Immature natural killer cell (primary cell): Measurements from ENCODE around the gene MINDY1. TPM values are rescaled to one million over a fixed set of nuclear protein-coding genes. Genes with fewer than 3 reads are reported as not detected.

Experiments used
- DNase-seq, 3 donors: peaks; one replicate each; pipeline ENCODE4 v3.0.0; 2022; ENCODE audit warnings: mixed read lengths in 1 of 3
- H3K27ac Mint-ChIP-seq, 6 donors: one replicate each; pipeline ENCODE4 v1.8.0; 2020; ENCODE audit warnings: mixed read lengths in 6 of 6, mild to moderate bottlenecking in 5 of 6, inconsistent platforms in 4 of 6, moderate library complexity in 3 of 6
- H3K27me3 Mint-ChIP-seq, 3 donors: one replicate each; pipeline ENCODE4 v1.8.0; 2020 to 2021; ENCODE audit warnings: low read depth in 3 of 3, mild to moderate bottlenecking in 3 of 3, mixed read lengths in 3 of 3, moderate library complexity in 3 of 3, inconsistent platforms in 1 of 3
- H3K36me3 Mint-ChIP-seq, 3 donors: one replicate each; pipeline ENCODE4 v1.8.0; 2020; ENCODE audit warnings: mixed read lengths in 3 of 3, inconsistent platforms in 2 of 3, mild to moderate bottlenecking in 2 of 3
- H3K4me1 Mint-ChIP-seq, 2 donors: one replicate each; pipeline ENCODE4 v1.8.0; 2020; ENCODE audit warnings: inconsistent platforms in 2 of 2, mild to moderate bottlenecking in 2 of 2, mixed read lengths in 2 of 2, moderate library complexity in 1 of 2
- H3K4me3 Mint-ChIP-seq, 5 donors: one replicate each; pipeline ENCODE4 v1.8.0; 2020; ENCODE audit warnings: mild to moderate bottlenecking in 5 of 5, mixed read lengths in 5 of 5, inconsistent platforms in 3 of 5, moderate library complexity in 3 of 5
- H3K9me3 Mint-ChIP-seq, 6 donors: one replicate each; pipeline ENCODE4 v1.8.0; 2020; ENCODE audit warnings: mild to moderate bottlenecking in 6 of 6, mixed read lengths in 6 of 6, inconsistent platforms in 4 of 6, moderate library complexity in 3 of 6
- polyA plus RNA-seq, 3 donors: library from polyadenylated mRNA; unstranded; fragments of 300-500 nt; fragmentation: Illumina TruSeq; gene quantifications; one replicate each; pipeline ENCODE4 v1.2.3, GENCODE V29; 2021

The MINDY1 gene
- polyA plus RNA-seq, 3 donors from 2014 or later = 2.1 to 5.1 (median 3.6) TPM

DNA sequence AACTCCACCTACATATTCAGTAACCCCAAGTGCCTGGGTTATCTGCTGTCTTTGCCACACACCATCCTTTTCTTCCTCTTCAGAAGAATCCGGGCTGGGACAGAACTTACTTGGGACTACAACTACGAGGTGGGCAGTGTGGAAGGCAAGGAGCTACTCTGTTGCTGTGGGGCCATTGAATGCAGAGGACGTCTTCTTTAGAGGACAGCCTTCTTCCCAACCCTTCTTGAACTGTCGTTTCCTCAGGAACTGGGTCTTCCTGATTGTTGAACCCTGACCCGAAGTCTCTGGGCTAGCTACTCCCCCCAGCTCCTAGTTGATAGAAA is 42.6 kb downstream of the MINDY1 start:
- H3K4me3 Mint-ChIP-seq = no peak overlapping the region
- peak overlapping the region in 3 of 6 donors; percentile 15 to 55 (median 21) for H3K27ac Mint-ChIP-seq
- H3K27me3 Mint-ChIP-seq = peaks cover 0 to 3% (median 0%) of the 10 kb centered on the region in 3 donors
- peaks cover 0 to 2% of the 10 kb centered on the region in 2 donors for H3K4me1 Mint-ChIP-seq
- no peaks in the 10 kb centered on the region for H3K9me3 Mint-ChIP-seq
- H3K36me3 Mint-ChIP-seq = peaks cover 21 to 68% (median 30%) of the 10 kb centered on the region in 3 donors
- no peak for DNase-seq

DNA sequence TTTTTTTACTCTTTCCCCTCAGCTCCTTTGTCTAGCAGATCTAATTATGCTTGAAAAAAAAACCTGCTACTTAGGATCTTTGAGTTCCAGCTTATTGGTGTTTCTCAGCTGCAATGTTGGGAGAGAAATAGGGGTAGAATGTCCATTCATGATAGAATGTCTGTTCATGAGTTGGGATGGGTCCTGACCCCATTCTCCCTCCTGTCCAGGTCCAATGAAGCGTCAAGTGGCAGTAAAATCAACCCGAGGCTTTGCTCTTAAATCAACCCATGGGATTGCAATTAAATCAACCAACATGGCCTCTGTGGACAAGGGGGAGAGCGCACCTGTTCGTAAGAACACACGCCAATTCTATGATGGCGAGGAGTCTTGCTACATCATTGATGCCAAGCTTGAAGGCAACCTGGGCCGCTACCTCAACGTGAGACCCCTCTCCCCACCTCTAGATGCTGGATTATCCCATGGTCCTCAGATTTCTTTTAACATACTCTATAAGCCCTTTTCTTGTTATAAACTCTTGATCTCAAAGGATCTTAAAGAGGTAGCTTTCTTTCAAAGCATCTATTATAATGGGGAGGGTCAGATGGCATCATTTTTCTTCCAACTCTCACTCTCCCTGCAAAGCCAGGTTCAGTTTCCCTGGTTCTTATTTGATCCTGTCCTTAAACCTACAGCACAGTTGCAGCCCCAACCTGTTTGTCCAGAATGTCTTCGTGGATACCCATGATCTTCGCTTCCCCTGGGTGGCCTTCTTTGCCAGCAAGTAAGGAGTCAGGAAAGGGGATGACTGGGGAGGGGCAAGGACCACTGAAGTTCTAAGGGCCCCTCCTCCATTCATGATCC is 43.2 kb downstream of the MINDY1 start:
- Mint-ChIP-seq H3K27ac (peak overlapping the region in 5 of 6 donors; percentile 15 to 77 (median 21)), H3K4me1 (no peaks in the 10 kb centered on the region), H3K4me3 (no peak overlapping the region), H3K27me3 (peaks cover 0 to 3% (median 0%) of the 10 kb centered on the region in 3 donors), H3K36me3 (peaks cover 21 to 72% (median 32%) of the 10 kb centered on the region in 3 donors), H3K9me3 (no peaks in the 10 kb centered on the region)
- no peak for DNase-seq

GRCh38 chr1:150961756-150962155 is 44.9 kb downstream of the MINDY1 start:
- H3K36me3 Mint-ChIP-seq = peaks cover 21 to 60% (median 28%) of the 10 kb centered on the region in 3 donors
- H3K9me3 Mint-ChIP-seq = no peaks in the 10 kb centered on the region
- H3K27me3 Mint-ChIP-seq = peaks cover 0 to 3% (median 2%) of the 10 kb centered on the region in 3 donors
- H3K27ac Mint-ChIP-seq = peak overlapping the region in 2 of 6 donors; percentile 16 to 56
- no peak overlapping the region for H3K4me3 Mint-ChIP-seq
- no peak for DNase-seq
- no peaks in the 10 kb centered on the region for H3K4me1 Mint-ChIP-seq

- Mint-ChIP-seq H3K27ac (peak overlapping the region in 3 of 6 donors; percentile 21 to 62 (median 22)), H3K27me3 (peaks cover 0 to 3% (median 2%) of the 10 kb centered on the region in 3 donors), H3K4me1 (no peaks in the 10 kb centered on the region), H3K36me3 (peaks cover 17 to 52% (median 26%) of the 10 kb centered on the region in 3 donors), H3K4me3 (no peak overlapping the region), H3K9me3 (no peaks in the 10 kb centered on the region)
- DNase-seq = no peak
These were observed 46.1 kb downstream of the MINDY1 start for GRCh38 chr1:150960646-150961045.

DNA sequence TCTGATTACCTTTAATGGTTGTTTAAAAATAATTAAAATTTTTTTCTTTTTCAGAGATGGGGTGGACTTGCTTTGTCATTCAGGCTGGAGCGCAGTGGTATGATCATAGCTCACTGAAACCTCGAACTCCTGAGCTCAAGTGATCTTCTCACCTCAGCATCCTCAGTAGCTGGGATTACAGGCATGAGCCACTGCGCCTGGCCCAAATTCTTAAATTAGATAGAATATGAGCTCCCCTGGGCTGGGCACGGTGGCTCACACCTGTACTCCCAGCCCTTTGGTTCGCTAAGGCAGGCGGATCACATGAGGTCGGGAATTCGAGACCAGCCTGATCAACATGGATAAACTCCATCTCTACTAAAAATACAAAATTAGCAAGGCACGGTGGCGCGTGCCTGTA is 49.0 kb downstream of the MINDY1 start:
- no peak overlapping the region for H3K27ac Mint-ChIP-seq
- H3K4me1 Mint-ChIP-seq = no peaks in the 10 kb centered on the region
- no peak for DNase-seq
- H3K9me3 Mint-ChIP-seq = no peaks in the 10 kb centered on the region
- H3K36me3 Mint-ChIP-seq = peaks cover 26 to 43% (median 33%) of the 10 kb centered on the region in 3 donors
- H3K4me3 Mint-ChIP-seq = no peak overlapping the region
- peaks cover 0 to 3% (median 2%) of the 10 kb centered on the region in 3 donors for H3K27me3 Mint-ChIP-seq

- Mint-ChIP-seq H3K27ac (peak overlapping the region in 3 of 6 donors; percentile 19 to 57 (median 36)), H3K36me3 (peaks cover 33 to 49% (median 39%) of the 10 kb centered on the region in 3 donors), H3K27me3 (peaks cover 0 to 3% (median 2%) of the 10 kb centered on the region in 3 donors), H3K9me3 (no peaks in the 10 kb centered on the region), H3K4me3 (no peak overlapping the region), H3K4me1 (no peaks in the 10 kb centered on the region)
- no peak for DNase-seq
These were observed 51.4 kb downstream of the MINDY1 start for GRCh38 chr1:150955280-150955679.

GRCh38 chr1:150954708-150955107 is 52.0 kb downstream of the MINDY1 start:
- DNase-seq = no peak
- Mint-ChIP-seq H3K36me3 (peaks cover 34 to 53% (median 41%) of the 10 kb centered on the region in 3 donors), H3K27me3 (peaks cover 0 to 3% (median 2%) of the 10 kb centered on the region in 3 donors), H3K4me3 (no peak overlapping the region), H3K4me1 (no peaks in the 10 kb centered on the region), H3K9me3 (no peaks in the 10 kb centered on the region), H3K27ac (peak overlapping the region in 2 of 6 donors; percentile 38 to 46)

Other genes with a start within 250 kb of the MINDY1 start
- 100 to 1,000 TPM; 162 to 235 (median 177) TPM for gene CTSS, start 241.1 kb downstream of the MINDY1 start, polyA plus RNA-seq
- 1 to 10 TPM in 1 of 3 donors, not detected in 2; 1.1 TPM for gene CTSK, start 198.6 kb downstream of the MINDY1 start, polyA plus RNA-seq
- gene ARNT, start 130.3 kb downstream of the MINDY1 start, polyA plus RNA-seq = 10 to 100 TPM; 14.5 to 28.7 (median 17.6) TPM
- not detected for gene CTXND2, start 119.8 kb downstream of the MINDY1 start, polyA plus RNA-seq
- gene SETDB1, start 80.5 kb downstream of the MINDY1 start, polyA plus RNA-seq = 10 to 100 TPM; 11.7 to 20.9 (median 15.3) TPM
- gene CERS2, start 32.1 kb downstream of the MINDY1 start, polyA plus RNA-seq = 100 to 1,000 TPM; 138 to 200 (median 168) TPM
- not detected for gene ANXA9, start 24.6 kb downstream of the MINDY1 start, polyA plus RNA-seq
- 10 to 100 TPM; 35.6 to 53.3 (median 40.1) TPM for gene PRUNE1, start 1.5 kb upstream of the MINDY1 start, polyA plus RNA-seq
- under 1 TPM in 1 of 3 donors, not detected in 2; 0.18 TPM for gene BNIPL, start 29.7 kb upstream of the MINDY1 start, polyA plus RNA-seq
- 1 to 10 TPM; 4.0 to 7.0 (median 4.3) TPM for gene C1orf56, start 40.8 kb upstream of the MINDY1 start, polyA plus RNA-seq
- 100 to 1,000 TPM; 129 to 177 (median 150) TPM for gene CDC42SE1, start 52.7 kb upstream of the MINDY1 start, polyA plus RNA-seq
- gene MLLT11, start 53.5 kb upstream of the MINDY1 start, polyA plus RNA-seq = 1 to 10 TPM; 4.2 to 7.9 (median 6.0) TPM
- gene GABPB2, start 63.9 kb upstream of the MINDY1 start, polyA plus RNA-seq = 10 to 100 TPM in 1 of 3 donors, 1 to 10 TPM in 2; 5.1 to 14.2 (median 5.7) TPM
- 1 to 10 TPM in 1 of 3 donors, under 1 TPM in 2; 0.23 to 1.5 (median 0.54) TPM for gene SEMA6C, start 139.7 kb upstream of the MINDY1 start, polyA plus RNA-seq
- gene TNFAIP8L2, start 149.7 kb upstream of the MINDY1 start, polyA plus RNA-seq = 10 to 100 TPM; 25.9 to 69.2 (median 32.0) TPM
- gene LYSMD1, start 159.0 kb upstream of the MINDY1 start, polyA plus RNA-seq = under 1 TPM in 1 of 3 donors, not detected in 2; 0.29 TPM
- gene SCNM1, start 159.2 kb upstream of the MINDY1 start, polyA plus RNA-seq = 100 to 1,000 TPM in 1 of 3 donors, 10 to 100 TPM in 2; 79.4 to 122 (median 96.4) TPM
- 1 to 10 TPM in 1 of 3 donors, not detected in 2; 1.3 TPM for gene TMOD4, start 169.1 kb upstream of the MINDY1 start, polyA plus RNA-seq
- 100 to 1,000 TPM in 1 of 3 donors, 10 to 100 TPM in 2; 68.7 to 102 (median 75.5) TPM for gene VPS72, start 183.3 kb upstream of the MINDY1 start, polyA plus RNA-seq
- 10 to 100 TPM; 13.6 to 20.1 (median 15.8) TPM for gene PIP5K1A, start 191.7 kb upstream of the MINDY1 start, polyA plus RNA-seq
- gene PSMD4, start 247.8 kb upstream of the MINDY1 start, polyA plus RNA-seq = 100 to 1,000 TPM; 246 to 364 (median 282) TPM